ENCODE results near the gene OR2V2.
"Not testable (repeated sequence)": the region's sequence is repeated elsewhere in the genome, so short reads cannot be mapped to it uniquely, and the experiment has no call there.

- not testable (repeated sequence) for TF ChIP-seq CTCF, POLR2A (IDR thresholded peaks at IDR 0.05)
Observed at GRCh38 chr5:181101930-181102674, 45.3 kb upstream of the OR2V2 start.

Measured in uterus (tissue), 2 donors.